Measurements from ENCODE around the gene TEPSIN.

- TF ChIP-seq POLR2A (IDR thresholded peaks at IDR 0.05), result no peak
- TF ChIP-seq CTCF (IDR thresholded peaks at IDR 0.05), result no peak
- no peak for TF ChIP-seq EP300 (IDR thresholded peaks at IDR 0.05)
- no peak for TF ChIP-seq POLR2AphosphoS5 (IDR thresholded peaks at IDR 0.05)
These were observed 59.6 kb downstream of the TEPSIN start for GRCh38 chr17:81179220-81179619.

Data from upper lobe of left lung (tissue), 4 donors.